C4-2B (cell line): Measurements from ENCODE around the gene VOPP1.

Experiments used
- ZFX ChIP-seq: fragments of 450-650 bp; IDR thresholded peaks from 2 replicates; pipeline ENCODE4 v1.6.1; 2017
- TF ChIP-seq, protein P1 (sequence below): fragments of 450-650 bp; conservative IDR thresholded peaks from 2 replicates; pipeline ENCODE4 v1.5.1; 2017; ENCODE audit warnings: mild to moderate bottlenecking

GRCh38 chr7:55448526-55448925 is 123.8 kb downstream of the VOPP1 start:
- TF ChIP-seq, protein P1, sequence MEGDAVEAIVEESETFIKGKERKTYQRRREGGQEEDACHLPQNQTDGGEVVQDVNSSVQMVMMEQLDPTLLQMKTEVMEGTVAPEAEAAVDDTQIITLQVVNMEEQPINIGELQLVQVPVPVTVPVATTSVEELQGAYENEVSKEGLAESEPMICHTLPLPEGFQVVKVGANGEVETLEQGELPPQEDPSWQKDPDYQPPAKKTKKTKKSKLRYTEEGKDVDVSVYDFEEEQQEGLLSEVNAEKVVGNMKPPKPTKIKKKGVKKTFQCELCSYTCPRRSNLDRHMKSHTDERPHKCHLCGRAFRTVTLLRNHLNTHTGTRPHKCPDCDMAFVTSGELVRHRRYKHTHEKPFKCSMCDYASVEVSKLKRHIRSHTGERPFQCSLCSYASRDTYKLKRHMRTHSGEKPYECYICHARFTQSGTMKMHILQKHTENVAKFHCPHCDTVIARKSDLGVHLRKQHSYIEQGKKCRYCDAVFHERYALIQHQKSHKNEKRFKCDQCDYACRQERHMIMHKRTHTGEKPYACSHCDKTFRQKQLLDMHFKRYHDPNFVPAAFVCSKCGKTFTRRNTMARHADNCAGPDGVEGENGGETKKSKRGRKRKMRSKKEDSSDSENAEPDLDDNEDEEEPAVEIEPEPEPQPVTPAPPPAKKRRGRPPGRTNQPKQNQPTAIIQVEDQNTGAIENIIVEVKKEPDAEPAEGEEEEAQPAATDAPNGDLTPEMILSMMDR: no peak
- no peak for TF ChIP-seq ZFX
